ENCODE results near the gene POU1F1. TPM values are rescaled to one million over a fixed set of nuclear protein-coding genes. Genes with fewer than 3 reads are reported as not detected.
A peak's percentile ranks its signal among the peaks of the same experiment; 100 is the strongest.
"Not testable (repeated sequence)": the region's sequence is repeated elsewhere in the genome, so short reads cannot be mapped to it uniquely, and the experiment has no call there.

POU1F1 gene
- total RNA-seq, 1 donor from 2014 or later, result not detected

DNA sequence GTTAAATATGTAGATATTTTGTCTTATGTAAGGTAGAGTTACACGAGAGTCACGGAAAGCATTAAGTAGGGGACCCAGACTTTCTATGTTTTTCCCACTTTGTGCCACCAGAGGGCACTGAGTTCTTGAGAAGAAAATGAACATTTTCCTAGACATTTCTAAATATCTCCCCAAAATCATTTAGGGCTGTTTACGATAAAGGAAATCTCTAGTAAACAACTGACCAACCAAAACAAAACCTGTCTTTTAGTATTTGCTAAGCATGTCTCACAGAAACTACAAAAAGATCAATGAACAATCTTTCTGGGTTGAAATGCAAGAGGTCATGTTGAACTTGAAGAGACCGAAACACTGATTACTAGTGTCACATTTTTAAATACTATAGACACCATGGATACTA, 16.1 kb downstream of the POU1F1 start:
- peak; percentile 13 for FAIRE-seq
- DNase-seq (ENCODE audit: low spot score in 2 of 2), result peak in 1 of 2 donors; percentile 2

GRCh38 chr3:87250009-87250408, 26.4 kb downstream of the POU1F1 start:
- FAIRE-seq (no peak), DNase-seq (ENCODE audit: low spot score in 2 of 2) (no peak)

DNA sequence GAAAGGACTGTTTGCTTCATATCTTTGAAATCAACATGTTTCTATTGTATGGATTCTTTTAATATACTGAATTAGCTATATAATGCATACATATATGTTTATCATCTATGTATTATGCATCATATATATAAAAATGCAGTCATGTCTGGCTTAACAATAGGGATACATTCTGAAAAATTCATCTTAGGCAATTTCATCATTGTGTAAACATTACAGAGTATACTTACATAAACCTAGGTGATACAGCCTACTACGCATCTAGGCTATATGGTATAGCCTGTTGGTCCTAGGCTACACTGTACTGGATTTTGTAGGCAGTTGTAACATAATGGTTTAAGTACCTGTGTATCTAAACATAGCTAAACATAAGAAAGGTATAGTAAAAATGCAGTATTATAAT, 27.6 kb downstream of the POU1F1 start:
- DNase-seq (ENCODE audit: low spot score in 2 of 2) (no peak), FAIRE-seq (no peak)

GRCh38 chr3:87248231-87248630, 28.2 kb downstream of the POU1F1 start:
- not testable (repeated sequence) for FAIRE-seq; DNase-seq (ENCODE audit: low spot score in 2 of 2)

DNA sequence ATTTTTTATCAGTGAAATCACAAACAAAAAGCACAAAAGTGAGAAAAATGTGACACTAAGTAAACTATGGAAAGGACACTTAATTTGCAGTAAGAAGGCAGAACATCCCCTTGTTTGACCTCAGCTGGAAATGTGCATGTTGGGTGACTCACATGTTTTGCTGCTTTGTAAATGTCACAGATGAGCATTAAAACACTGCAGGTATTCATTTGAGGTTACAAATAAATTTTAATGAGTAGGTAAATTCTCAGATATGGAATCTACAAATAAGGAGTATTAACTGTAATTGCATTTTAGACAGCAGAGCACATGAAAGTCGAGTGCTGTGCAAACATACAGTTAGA, 29.0 kb downstream of the POU1F1 start:
- DNase-seq (ENCODE audit: low spot score in 2 of 2), result no peak
- FAIRE-seq, result no peak

- DNase-seq (ENCODE audit: low spot score in 2 of 2), result no peak
- FAIRE-seq, result no peak
Observed at GRCh38 chr3:87246662-87247429, 29.5 kb downstream of the POU1F1 start.

GRCh38 chr3:87236093-87236492, 40.3 kb downstream of the POU1F1 start:
- FAIRE-seq, result no peak
- no peak for DNase-seq (ENCODE audit: low spot score in 2 of 2)

GRCh38 chr3:87233805-87234204, 42.6 kb downstream of the POU1F1 start:
- no peak for FAIRE-seq

GRCh38 chr3:87229113-87229512, 47.3 kb downstream of the POU1F1 start:
- DNase-seq (ENCODE audit: low spot score in 2 of 2), result no peak
- FAIRE-seq, result no peak

More at GRCh38 chr3:87233805-87234204, 42.6 kb downstream of the POU1F1 start:
- no peak for DNase-seq (ENCODE audit: low spot score in 2 of 2)

DNA sequence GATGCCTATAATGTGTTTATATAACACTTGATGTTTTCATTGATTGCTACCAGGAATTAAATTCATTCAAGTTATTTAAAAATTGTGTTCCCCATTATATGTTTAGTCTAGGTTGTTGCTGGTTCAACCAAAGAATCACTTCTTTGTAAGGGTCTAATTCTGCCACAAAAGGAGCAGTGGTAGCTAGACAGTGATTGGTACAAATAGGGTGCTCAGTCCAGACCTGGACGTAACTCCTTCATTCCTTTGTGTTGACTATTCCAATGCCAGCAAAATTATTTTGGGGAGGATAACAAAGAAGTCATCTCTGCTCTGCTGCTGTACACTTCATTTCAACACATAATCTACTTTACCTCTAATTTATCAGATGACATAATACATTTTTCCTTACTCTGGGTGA, 48.1 kb downstream of the POU1F1 start:
- no peak for FAIRE-seq
- DNase-seq (ENCODE audit: low spot score in 2 of 2), result no peak

DNA sequence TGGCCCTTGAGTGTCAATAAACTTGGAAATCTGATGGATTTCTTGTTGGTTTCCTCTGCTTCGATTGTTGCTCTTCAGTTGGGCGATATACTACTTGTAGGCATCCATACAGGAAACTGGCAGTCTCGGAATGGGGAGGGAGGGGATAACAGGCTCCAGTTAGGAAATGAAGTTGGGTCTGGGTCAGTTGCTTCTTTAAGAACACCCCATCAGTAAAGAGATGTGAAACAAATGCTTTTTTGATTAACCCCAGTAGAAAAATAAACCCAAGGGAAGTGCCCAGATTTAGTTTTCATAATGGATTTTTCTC, 48.6 kb downstream of the POU1F1 start:
- FAIRE-seq (no peak), DNase-seq (ENCODE audit: low spot score in 2 of 2) (no peak)

- FAIRE-seq (no peak), DNase-seq (ENCODE audit: low spot score in 2 of 2) (peak; percentile 65 to 82)
Observed at GRCh38 chr3:87227104-87227834, 49.1 kb downstream of the POU1F1 start, which contains the start of gene CHMP2B. Gene CHMP2B (plus strand): TSS chr3:87227309. CDS start chr3:87227523, 214 bp downstream.

GRCh38 chr3:87225659-87226058, 50.7 kb downstream of the POU1F1 start:
- DNase-seq (ENCODE audit: low spot score in 2 of 2), result no peak
- FAIRE-seq, result no peak

DNA sequence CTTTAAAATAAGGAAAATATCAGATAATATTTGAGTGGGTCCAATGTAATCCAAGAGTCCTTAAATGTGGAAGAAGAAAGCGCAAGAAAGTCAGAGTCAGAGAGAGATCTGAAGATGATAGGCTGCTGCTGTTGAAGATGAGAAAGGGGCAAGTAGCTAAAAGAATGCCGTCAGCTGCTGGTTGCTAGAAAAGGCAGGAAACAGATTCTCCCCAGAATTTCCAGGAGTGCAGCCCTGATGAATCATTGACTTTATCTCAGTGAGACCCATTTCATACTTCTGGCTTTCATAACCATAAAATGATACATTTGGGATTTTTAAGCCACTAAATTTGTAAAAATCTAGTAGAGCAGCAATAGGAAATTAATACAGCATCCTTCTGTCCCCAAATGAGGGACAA, 56.8 kb downstream of the POU1F1 start:
- DNase-seq (ENCODE audit: low spot score in 2 of 2), result no peak
- no peak for FAIRE-seq

DNA sequence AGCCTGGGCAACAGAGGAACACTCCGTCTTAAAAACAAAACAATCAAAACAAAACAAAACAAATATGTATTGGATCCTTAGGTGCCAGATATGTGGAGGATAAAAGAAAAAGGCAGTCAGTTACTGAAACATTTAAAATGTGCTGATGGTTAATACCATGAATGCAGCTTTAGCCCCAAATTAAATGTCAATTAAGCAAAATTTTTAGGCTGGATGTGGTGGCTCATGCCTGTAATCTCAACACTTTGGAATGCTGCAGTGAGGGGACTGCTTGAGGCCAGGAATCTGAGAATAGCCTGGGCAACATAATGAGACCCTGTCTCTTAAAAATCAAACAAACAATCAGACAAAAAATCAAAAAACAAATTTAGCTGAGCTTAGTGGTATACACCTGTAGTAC, 57.8 kb downstream of the POU1F1 start:
- no peak for FAIRE-seq
- DNase-seq (ENCODE audit: low spot score in 2 of 2), result no peak

Small RNA genes within 50 kb of the gene (small RNA-seq; reads per million reads assigned to genes)
- gene MIR4795, result not detected

Other genes starting within 250 kb of the POU1F1 start
- 29.3 TPM for gene CHMP2B, start 49.3 kb downstream of the POU1F1 start, total RNA-seq

Measured in frontal cortex (tissue), 4 donors.